Neural progenitor cell (in vitro differentiated cells): Measurements from ENCODE around the gene MS4A1. TPM values are rescaled to one million over a fixed set of nuclear protein-coding genes. Genes with fewer than 3 reads are reported as not detected.
"Not testable (repeated sequence)": the region's sequence is repeated elsewhere in the genome, so short reads cannot be mapped to it uniquely, and the experiment has no call there.

Experiments used
- DNase-seq: peaks from one replicate; pipeline ENCODE4 v3.0.0-alpha.2; 2016; ENCODE audit warnings: low spot score
- H2AFZ ChIP-seq: fragments of 200-600 bp; sonication (generic); replicated peaks from 2 replicates; pipeline ENCODE4 v1.6.1; 2016; ENCODE audit warnings: antibody characterized with exemption
- H3F3A ChIP-seq: fragments of 200-600 bp; sonication (generic); 2 replicates; pipeline ENCODE4 v1.6.1; 2016; ENCODE audit warnings: antibody characterized with exemption, low read depth
- H3K27ac ChIP-seq: fragments of 200-600 bp; sonication (generic); 2 replicates; pipeline ENCODE4 v1.5.1; 2016; ENCODE audit warnings: mild to moderate bottlenecking
- H3K27me3 ChIP-seq: fragments of 200-600 bp; sonication (generic); 2 replicates; pipeline ENCODE4 v1.6.1; 2016; ENCODE audit warnings: mild to moderate bottlenecking, moderate library complexity
- H3K36me3 ChIP-seq: fragments of 200-600 bp; sonication (generic); 2 replicates; pipeline ENCODE4 v1.5.1; 2016
- H3K4me1 ChIP-seq: fragments of 200-600 bp; sonication (generic); 2 replicates; pipeline ENCODE4 v1.6.1; 2016; ENCODE audit warnings: mixed run types
- H3K4me2 ChIP-seq: fragments of 200-600 bp; sonication (generic); 2 replicates; pipeline ENCODE4 v1.6.1; 2016
- H3K4me3 ChIP-seq: fragments of 200-600 bp; sonication (generic); 2 replicates; pipeline ENCODE4 v1.5.1; 2016
- H3K79me2 ChIP-seq: fragments of 200-600 bp; sonication (generic); 2 replicates; pipeline ENCODE4 v1.6.1; 2016; ENCODE audit warnings: low read depth
- H3K9ac ChIP-seq: fragments of 200-600 bp; sonication (generic); 2 replicates; pipeline ENCODE4 v1.6.1; 2016
- H3K9me3 ChIP-seq: fragments of 200-600 bp; sonication (generic); 2 replicates; pipeline ENCODE4 v1.5.1; 2016; ENCODE audit warnings: low read depth
- H4K20me1 ChIP-seq: fragments of 200-600 bp; sonication (generic); 2 replicates; pipeline ENCODE4 v1.6.1; 2016; ENCODE audit warnings: low read depth
- H3K27ac Mint-ChIP-seq: 3 replicates; pipeline ENCODE4 v1.8.0; 2021; ENCODE audit warnings: mixed read lengths
- H3K27me3 Mint-ChIP-seq: 2 replicates; pipeline ENCODE4 v1.8.0; 2022; ENCODE audit warnings: low read depth, mild to moderate bottlenecking, inconsistent platforms, moderate library complexity, mixed read lengths; ENCODE audit not compliant: insufficient read depth
- H3K36me3 Mint-ChIP-seq: 3 replicates; pipeline ENCODE4 v1.8.0; 2021; ENCODE audit warnings: mixed read lengths
- H3K4me1 Mint-ChIP-seq: 3 replicates; pipeline ENCODE4 v1.8.0; 2021; ENCODE audit warnings: mixed read lengths
- H3K4me3 Mint-ChIP-seq: 3 replicates; pipeline ENCODE4 v1.8.0; 2021; ENCODE audit warnings: mild to moderate bottlenecking, moderate library complexity, mixed read lengths
- H3K9me3 Mint-ChIP-seq: 3 replicates; pipeline ENCODE4 v1.8.0; 2020; ENCODE audit warnings: mixed read lengths
- CTCF ChIP-seq: fragments of 200-600 bp; sonication (generic); IDR thresholded peaks from 2 replicates; pipeline ENCODE4 v1.5.1; 2017; ENCODE audit warnings: antibody characterized with exemption, mild to moderate bottlenecking
- EZH2 ChIP-seq: fragments of 200-600 bp; sonication (generic); IDR thresholded peaks from 2 replicates; pipeline ENCODE4 v1.6.1; 2017; ENCODE audit warnings: antibody characterized with exemption, mild to moderate bottlenecking, moderate library complexity
- EZH2phosphoT487 ChIP-seq: fragments of 200-600 bp; sonication (generic); IDR thresholded peaks from 2 replicates; pipeline ENCODE4 v1.6.1; 2017; ENCODE audit warnings: antibody characterized with exemption
- total RNA-seq: library from RNA; depleted of rRNA; stranded (reverse); fragments of >200 nt; gene quantifications from 2 replicates; pipeline ENCODE4 v1.2.3, GENCODE V29; 2015; ENCODE audit warnings: low replicate concordance

MS4A1 gene
- total RNA-seq, 1 donor from 2014 or later: not detected

DNA sequence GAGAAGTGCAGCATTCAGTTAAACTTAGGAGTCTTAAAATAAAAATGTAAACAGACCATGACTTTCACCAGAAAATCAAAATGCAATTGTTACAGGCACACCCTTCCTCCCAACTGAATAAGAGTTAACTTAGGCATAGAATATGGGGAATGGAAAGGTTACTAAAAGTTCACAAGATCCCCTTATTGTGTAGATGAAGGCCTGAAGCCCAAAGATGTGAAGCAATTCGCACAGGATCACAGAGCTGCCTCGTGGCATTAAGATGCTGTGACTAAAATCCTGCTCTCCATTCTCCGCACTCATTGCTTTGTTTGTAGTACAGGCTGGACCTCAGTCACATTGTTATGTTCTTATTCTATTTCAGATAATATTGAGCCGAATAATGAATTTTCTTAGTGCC is 22.2 kb upstream of the MS4A1 start:
- peaks cover 3% of the 10 kb centered on the region for H3K4me1 Mint-ChIP-seq
- no peaks in the 10 kb centered on the region for H3K36me3 ChIP-seq
- no peaks in the 10 kb centered on the region for H3K4me1 ChIP-seq
- TF ChIP-seq EZH2phosphoT487 (no peak), EZH2 (no peak), CTCF (no peak)
- no peak overlapping the region for H3K27ac ChIP-seq
- H4K20me1 ChIP-seq: no peaks in the 10 kb centered on the region
- no peak for DNase-seq
- H3K9ac ChIP-seq: no peak overlapping the region
- H2AFZ ChIP-seq: peak overlapping the region; percentile 50
- no peak overlapping the region for H3K27ac Mint-ChIP-seq
- H3K36me3 Mint-ChIP-seq: no peaks in the 10 kb centered on the region
- peaks cover 3% of the 10 kb centered on the region for H3K9me3 Mint-ChIP-seq
- H3K4me3 ChIP-seq: no peak overlapping the region
- H3K4me2 ChIP-seq: no peak overlapping the region
- H3F3A ChIP-seq: no peaks in the 10 kb centered on the region
- no peaks in the 10 kb centered on the region for H3K79me2 ChIP-seq
- no peaks in the 10 kb centered on the region for H3K9me3 ChIP-seq
- H3K27me3 Mint-ChIP-seq: peaks cover 4% of the 10 kb centered on the region
- no peaks in the 10 kb centered on the region for H3K27me3 ChIP-seq
- no peak overlapping the region for H3K4me3 Mint-ChIP-seq

DNA sequence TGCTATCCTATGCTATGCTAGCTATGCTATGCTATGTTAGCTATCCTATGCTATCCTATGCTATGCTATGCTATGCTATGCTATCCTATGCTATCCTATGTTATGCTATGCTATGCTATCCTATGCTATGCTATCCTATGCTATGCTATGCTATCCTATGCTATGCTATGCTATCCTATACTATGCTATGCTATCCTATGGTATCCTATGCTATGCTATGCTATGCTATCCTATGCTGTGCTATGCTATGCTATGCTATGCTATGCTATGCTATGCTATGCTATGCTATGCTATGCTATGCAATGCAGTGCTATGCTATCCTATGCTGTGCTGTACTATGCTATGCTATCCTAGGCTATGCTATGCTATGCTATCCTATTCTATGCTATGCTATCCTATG is 8.6 kb upstream of the MS4A1 start:
- no peaks in the 10 kb centered on the region for H3K4me1 Mint-ChIP-seq
- H3F3A ChIP-seq: no peaks in the 10 kb centered on the region
- H3K4me2 ChIP-seq: no peak overlapping the region
- H3K9ac ChIP-seq: no peak overlapping the region
- DNase-seq: no peak
- H3K27ac ChIP-seq: no peak overlapping the region
- no peaks in the 10 kb centered on the region for H3K36me3 ChIP-seq
- no peak overlapping the region for H3K4me3 ChIP-seq
- H3K79me2 ChIP-seq: no peaks in the 10 kb centered on the region
- no peak overlapping the region for H3K4me3 Mint-ChIP-seq
- no peaks in the 10 kb centered on the region for H3K36me3 Mint-ChIP-seq
- no peak overlapping the region for H3K27ac Mint-ChIP-seq
- no peaks in the 10 kb centered on the region for H3K4me1 ChIP-seq
- H3K9me3 Mint-ChIP-seq: peaks cover 7% of the 10 kb centered on the region
- H4K20me1 ChIP-seq: no peaks in the 10 kb centered on the region
- H3K9me3 ChIP-seq: no peaks in the 10 kb centered on the region
- H3K27me3 ChIP-seq: no peaks in the 10 kb centered on the region
- H2AFZ ChIP-seq: no peak overlapping the region
- TF ChIP-seq CTCF: no peak
- no peak for TF ChIP-seq EZH2
- no peak for TF ChIP-seq EZH2phosphoT487
- H3K27me3 Mint-ChIP-seq: peaks cover 2% of the 10 kb centered on the region

DNA sequence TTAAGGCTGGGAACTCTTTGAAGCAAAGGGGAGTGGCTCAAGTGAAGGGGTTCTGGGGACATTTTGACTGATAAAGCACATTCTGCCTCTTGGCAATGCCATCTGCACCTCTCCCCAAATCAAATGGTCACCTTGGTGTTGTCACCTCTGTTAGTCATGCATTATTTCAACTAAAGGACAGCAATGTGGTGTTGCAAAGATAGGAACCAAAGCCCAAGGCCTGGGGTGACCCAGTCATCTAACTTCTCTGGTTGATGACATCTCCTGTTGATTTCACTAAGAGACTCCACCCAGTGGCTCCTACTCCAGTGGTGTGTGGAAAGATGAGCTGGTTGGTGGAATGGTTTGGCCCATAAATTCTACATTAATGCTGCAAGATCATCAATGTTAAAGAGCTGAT is 7.8 kb upstream of the MS4A1 start:
- Histone ChIP-seq H3K4me3 (no peak overlapping the region), H4K20me1 (no peaks in the 10 kb centered on the region), H3K79me2 (no peaks in the 10 kb centered on the region), H3K9ac (no peak overlapping the region), H3K4me2 (no peak overlapping the region), H2AFZ (no peak overlapping the region), H3K27ac (no peak overlapping the region), H3K9me3 (no peaks in the 10 kb centered on the region), H3K4me1 (no peaks in the 10 kb centered on the region), H3K36me3 (no peaks in the 10 kb centered on the region), H3K27me3 (no peaks in the 10 kb centered on the region), H3F3A (no peaks in the 10 kb centered on the region)
- Mint-ChIP-seq H3K27ac (no peak overlapping the region), H3K27me3 (no peaks in the 10 kb centered on the region), H3K4me3 (no peak overlapping the region), H3K9me3 (peaks cover 7% of the 10 kb centered on the region), H3K36me3 (no peaks in the 10 kb centered on the region), H3K4me1 (no peaks in the 10 kb centered on the region)
- no peak for DNase-seq
- TF ChIP-seq CTCF (no peak), EZH2phosphoT487 (no peak), EZH2 (no peak)

DNA sequence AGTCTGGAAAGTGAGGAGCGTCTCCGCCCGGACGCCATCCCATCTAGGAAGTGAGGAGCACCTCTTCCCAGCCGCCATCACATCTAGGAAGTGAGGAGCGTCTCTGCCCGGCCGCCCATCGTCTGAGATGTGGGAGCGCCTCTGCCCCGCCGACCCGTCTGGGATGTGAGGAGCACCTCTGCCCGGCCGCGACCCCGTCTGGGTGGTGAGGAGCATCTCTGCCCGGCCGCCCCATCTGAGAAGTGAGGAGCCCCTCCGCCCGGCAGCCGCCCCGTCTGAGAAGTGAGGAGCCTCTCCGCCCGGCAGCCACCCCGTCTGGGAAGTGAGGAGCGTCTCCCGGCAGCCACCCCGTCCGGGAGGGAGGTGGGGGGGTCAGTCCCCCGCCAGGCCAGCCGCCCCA is 4.5 kb upstream of the MS4A1 start:
- not testable (repeated sequence) for H3K4me3 Mint-ChIP-seq, H2AFZ ChIP-seq, H3K4me2 ChIP-seq, DNase-seq, H3K4me1 Mint-ChIP-seq, H3K27me3 ChIP-seq, H3K27ac ChIP-seq, H3K9ac ChIP-seq, H3K36me3 ChIP-seq, H3K9me3 ChIP-seq, H3K4me3 ChIP-seq, H3K9me3 Mint-ChIP-seq, H4K20me1 ChIP-seq, H3F3A ChIP-seq, H3K27me3 Mint-ChIP-seq, H3K4me1 ChIP-seq, H3K27ac Mint-ChIP-seq, H3K36me3 Mint-ChIP-seq, H3K79me2 ChIP-seq
